ENCODE measurements around the gene TMOD3.

Gene TMOD3

GRCh38 chr15:51908316-51908715 is 78.9 kb downstream of the TMOD3 start:
- DNase-seq (ENCODE audit: low read depth) = no peak

- DNase-seq (ENCODE audit: low read depth) = no peak
These were observed 80.1 kb downstream of the TMOD3 start for GRCh38 chr15:51909584-51909983.

GRCh38 chr15:51912528-51912927 is 83.1 kb downstream of the TMOD3 start:
- no peak for DNase-seq (ENCODE audit: low read depth)

- DNase-seq (ENCODE audit: low read depth) = no peak
These were observed 88.0 kb downstream of the TMOD3 start for GRCh38 chr15:51917493-51917892.

- DNase-seq (ENCODE audit: low read depth) = no peak
These were observed 95.0 kb downstream of the TMOD3 start for GRCh38 chr15:51924156-51925068.

- no peak for DNase-seq (ENCODE audit: low read depth)
These were observed 97.4 kb downstream of the TMOD3 start for GRCh38 chr15:51926809-51927208.

GRCh38 chr15:51931016-51931415 is 101.6 kb downstream of the TMOD3 start:
- DNase-seq (ENCODE audit: low read depth) = no peak

- no peak for DNase-seq (ENCODE audit: low read depth)
These were observed 102.2 kb downstream of the TMOD3 start for GRCh38 chr15:51931638-51932037.

GRCh38 chr15:51932161-51932560 is 102.7 kb downstream of the TMOD3 start:
- no peak for DNase-seq (ENCODE audit: low read depth)

- no peak for DNase-seq (ENCODE audit: low read depth)
These were observed 106.1 kb downstream of the TMOD3 start for GRCh38 chr15:51935466-51936104.

GRCh38 chr15:51936105-51936478 is 106.6 kb downstream of the TMOD3 start:
- DNase-seq (ENCODE audit: low read depth) = no peak

- no peak for DNase-seq (ENCODE audit: low read depth)
These were observed 108.8 kb downstream of the TMOD3 start for GRCh38 chr15:51938286-51938685.

GRCh38 chr15:51939216-51939615 is 109.8 kb downstream of the TMOD3 start:
- DNase-seq (ENCODE audit: low read depth) = no peak

- no peak for DNase-seq (ENCODE audit: low read depth)
These were observed 117.7 kb downstream of the TMOD3 start for GRCh38 chr15:51947124-51947523.

GRCh38 chr15:51952805-51953204 is 123.4 kb downstream of the TMOD3 start:
- no peak for DNase-seq (ENCODE audit: low read depth)

GRCh38 chr15:51955504-51955903 is 126.1 kb downstream of the TMOD3 start:
- DNase-seq (ENCODE audit: low read depth) = no peak

Measured in stimulated activated CD8-positive, alpha-beta memory T cell treated with anti-CD3 and anti-CD28 coated beads, Interleukin-15, amount 100 ng/mL, for 24 hours (primary cell).